GM12878 (cell line): ENCODE measurements around the gene RGS19. TPM values are rescaled to one million over a fixed set of nuclear protein-coding genes. Genes with fewer than 3 reads are reported as not detected.

ENCODE experiments used
- ATAC-seq: fragments of 200-7000 bp; cut with Tn5 transposase; 3 replicates; pipeline ENCODE4 v1.9.1; 2020; ENCODE audit warnings: mild to moderate bottlenecking, moderate library complexity
- BruUV-seq: library from RNA; stranded (reverse); fragments of 400-500 nt; replicated peaks from 2 replicates; lab custom pipeline; 2021; lab: Mats Ljungman, UMichigan
- CTCF ChIA-PET: fragments of 300-600 bp; sonication (Branson Sonifier 250); formaldehyde crosslinking; extraction: SDS; loops from one replicate; lab custom pipeline; 2021; ENCODE audit warnings: inconsistent platforms; lab: Yijun Ruan, JAX
- POLR2A ChIA-PET: fragments of 350-600 bp; formaldehyde crosslinking; extraction: SDS; loops from one replicate; lab custom pipeline; 2021; ENCODE audit warnings: inconsistent platforms; lab: Charles Lee
- RAD21 ChIA-PET: fragments of 300-600 bp; sonication (Branson Sonifier 250); formaldehyde crosslinking; loops from one replicate; lab custom pipeline; 2023; ENCODE audit warnings: antibody characterized with exemption; ENCODE audit not compliant: unreplicated experiment; lab: Charles Lee
- SMC1A ChIA-PET: fragments of 300-600 bp; sonication (Branson Sonifier 250); formaldehyde crosslinking; loops from one replicate; lab custom pipeline; 2023; ENCODE audit not compliant: unreplicated experiment, uncharacterized antibody; lab: Charles Lee
- DNase-seq: peaks from one replicate; pipeline ENCODE4 v3.0.0-alpha.2; 2011; ENCODE audit warnings: low read depth, low spot score
- FAIRE-seq: peaks from 3 replicates; lab custom pipeline; 2011; peaks lifted over from hg19 to GRCh38; lab: Jason Lieb, UNC
- H2AFZ ChIP-seq: 2 replicates; pipeline ENCODE4 v1.6.0; 2011; ENCODE audit warnings: low read depth, low read length, control low read depth; ENCODE audit not compliant: control insufficient read depth
- H3K27ac ChIP-seq: 2 replicates; pipeline ENCODE4 v1.5.1; 2011; ENCODE audit warnings: control low read depth; ENCODE audit not compliant: control insufficient read depth, insufficient read depth
- H3K27me3 ChIP-seq, 2 experiments: replicated peaks in 1 of 2; 2 replicates each; pipeline versions ENCODE4 v1.6.0 to v1.6.1; 2011; ENCODE audit warnings: low read length in 1 of 2; ENCODE audit not compliant: control insufficient read depth in 2 of 2, insufficient read depth in 2 of 2
- H3K36me3 ChIP-seq, 2 experiments: 2 replicates each; pipeline ENCODE4 v1.5.1; 2011; ENCODE audit warnings: low read length in 1 of 2; ENCODE audit not compliant: control insufficient read depth in 2 of 2, insufficient read depth in 2 of 2
- H3K4me1 ChIP-seq: 2 replicates; pipeline ENCODE4 v1.6.1; 2011; ENCODE audit warnings: mild to moderate bottlenecking, low read length, moderate library complexity, mixed read lengths; ENCODE audit not compliant: control insufficient read depth, insufficient read depth
- H3K4me2 ChIP-seq: 2 replicates; pipeline ENCODE4 v1.6.0; 2011; ENCODE audit warnings: control low read depth; ENCODE audit not compliant: control insufficient read depth, insufficient read depth
- H3K4me3 ChIP-seq: fragments of 200-600 bp; sonication (generic); 2 replicates; pipeline ENCODE4 v1.5.1; 2016
- H3K79me2 ChIP-seq: 2 replicates; pipeline ENCODE4 v1.6.0; 2011; ENCODE audit warnings: low read length; ENCODE audit not compliant: control insufficient read depth, insufficient read depth
- H3K9ac ChIP-seq: 2 replicates; pipeline ENCODE4 v1.8.0; 2011; ENCODE audit warnings: low read length, control low read depth, mixed read lengths; ENCODE audit not compliant: control insufficient read depth, insufficient read depth
- H3K9me3 ChIP-seq: replicated peaks from 3 replicates; pipeline ENCODE4 v1.5.1; 2011; ENCODE audit warnings: mild to moderate bottlenecking, low read length; ENCODE audit not compliant: control insufficient read depth, insufficient read depth
- H4K20me1 ChIP-seq: 2 replicates; pipeline ENCODE4 v1.6.0; 2011; ENCODE audit not compliant: control insufficient read depth, insufficient read depth
- DPF2 ChIP-seq: fragments of 450-650 bp; IDR thresholded peaks from 2 replicates; pipeline ENCODE4 v1.6.1; 2017; ENCODE audit warnings: mild to moderate bottlenecking
- NFYA ChIP-seq: IDR thresholded peaks from 2 replicates; pipeline ENCODE4 v1.6.1; 2011; ENCODE audit warnings: low read depth, mild to moderate bottlenecking, low read length, improper control_type of control experiment, borderline replicate concordance
- NFYB ChIP-seq: IDR thresholded peaks from 2 replicates; pipeline ENCODE4 v1.6.1; 2011; ENCODE audit warnings: low read depth, mild to moderate bottlenecking, low read length, improper control_type of control experiment, moderate library complexity; ENCODE audit not compliant: insufficient read depth
- RUNX3 ChIP-seq: IDR thresholded peaks from 2 replicates; pipeline ENCODE4 v1.6.1; 2012; ENCODE audit warnings: low read length, inconsistent platforms
- YY1 ChIP-seq: IDR thresholded peaks from 2 replicates; pipeline ENCODE4 v1.6.1; 2011; ENCODE audit warnings: low read depth, mild to moderate bottlenecking, low read length
- ZNF24 ChIP-seq: fragments of 450-650 bp; IDR thresholded peaks from 2 replicates; pipeline ENCODE4 v1.6.1; 2017; ENCODE audit warnings: antibody characterized with exemption, mild to moderate bottlenecking
- WGBS: methylation state at CpG from one replicate; pipeline ENCODE4 v1.1.6; 2016; ENCODE audit warnings: low lambda C conversion rate; ENCODE audit not compliant: insufficient replicate concordance, insufficient coverage; ENCODE audit errors: missing lambda C conversion rate; 5-methylcytosine and 5-hydroxymethylcytosine counted together
- in situ Hi-C: fragments of 300-500 bp; cut with MboI; formaldehyde crosslinking; loops from 9 replicates; pipeline ENCODE4 v1.14.3; 2018; ENCODE audit warnings: mixed read lengths
- intact Hi-C: fragments of 100-400 bp; cut with micrococcal nuclease; formaldehyde crosslinking; loops from one replicate; pipeline ENCODE4 v1.14.2; 2022; ENCODE audit not compliant: unreplicated experiment
- polyA plus RNA-seq, 11 experiments: library from polyadenylated mRNA; depleted of rRNA in 4 of 11; unstranded in 6 of 11; stranded (reverse) in 5 of 11; fragments of >200 nt; fragmentation: Nextera tagmentation in 4 of 11; fragmentation: Illumina TruSeq in 1 of 11; extraction: Ambion mirVana in 4 of 11; extraction: Trizol in 1 of 11; gene quantifications; 1 replicate in 1 of 11; 2 replicates in 10 of 11; pipeline versions ENCODE4 v1.2.1 to v1.2.3, GENCODE V29; 2011 to 2016; ENCODE audit warnings: inconsistent platforms in 2 of 11, missing spikeins in 2 of 11, low read depth in 1 of 11
- total RNA-seq, 4 experiments: library from RNA; depleted of rRNA in 3 of 4; stranded (reverse); fragments of >200 nt in 3 of 4; fragmentation: Illumina TruSeq in 1 of 4; extraction: Trizol in 1 of 4; gene quantifications; 2 replicates each; pipeline versions ENCODE4 v1.2.1 to v1.2.3, GENCODE V29; 2013 to 2021
- TF ChIP-seq, protein P1 (sequence below): fragments of 450-650 bp; IDR thresholded peaks from 2 replicates; pipeline ENCODE4 v1.6.1; 2017; ENCODE audit warnings: low read depth, mild to moderate bottlenecking, moderate library complexity
- TF ChIP-seq, protein P2 (sequence below): fragments of 450-650 bp; formaldehyde crosslinking; IDR thresholded peaks from 2 replicates; pipeline ENCODE4 v1.4.0; 2020; ENCODE audit warnings: mild to moderate bottlenecking, moderate library complexity
- TF ChIP-seq, protein P3 (sequence below): fragments of 150-350 bp; IDR thresholded peaks from 2 replicates; pipeline ENCODE4 v1.6.1; 2014; ENCODE audit warnings: mild to moderate bottlenecking, low read depth, low read length
- TF ChIP-seq, protein P4 (sequence below): IDR thresholded peaks from 2 replicates; pipeline ENCODE4 v1.6.1; 2011; ENCODE audit warnings: mild to moderate bottlenecking, low read depth, low read length, moderate library complexity; ENCODE audit not compliant: insufficient replicate concordance

RGS19 gene
- total and polyA plus RNA-seq, 10 of the 15 experiments (the other 5 are each of a cell fraction or from before 2014, with no cell fraction given), result 0.82 to 62.4 (median 39.8) TPM

DNA sequence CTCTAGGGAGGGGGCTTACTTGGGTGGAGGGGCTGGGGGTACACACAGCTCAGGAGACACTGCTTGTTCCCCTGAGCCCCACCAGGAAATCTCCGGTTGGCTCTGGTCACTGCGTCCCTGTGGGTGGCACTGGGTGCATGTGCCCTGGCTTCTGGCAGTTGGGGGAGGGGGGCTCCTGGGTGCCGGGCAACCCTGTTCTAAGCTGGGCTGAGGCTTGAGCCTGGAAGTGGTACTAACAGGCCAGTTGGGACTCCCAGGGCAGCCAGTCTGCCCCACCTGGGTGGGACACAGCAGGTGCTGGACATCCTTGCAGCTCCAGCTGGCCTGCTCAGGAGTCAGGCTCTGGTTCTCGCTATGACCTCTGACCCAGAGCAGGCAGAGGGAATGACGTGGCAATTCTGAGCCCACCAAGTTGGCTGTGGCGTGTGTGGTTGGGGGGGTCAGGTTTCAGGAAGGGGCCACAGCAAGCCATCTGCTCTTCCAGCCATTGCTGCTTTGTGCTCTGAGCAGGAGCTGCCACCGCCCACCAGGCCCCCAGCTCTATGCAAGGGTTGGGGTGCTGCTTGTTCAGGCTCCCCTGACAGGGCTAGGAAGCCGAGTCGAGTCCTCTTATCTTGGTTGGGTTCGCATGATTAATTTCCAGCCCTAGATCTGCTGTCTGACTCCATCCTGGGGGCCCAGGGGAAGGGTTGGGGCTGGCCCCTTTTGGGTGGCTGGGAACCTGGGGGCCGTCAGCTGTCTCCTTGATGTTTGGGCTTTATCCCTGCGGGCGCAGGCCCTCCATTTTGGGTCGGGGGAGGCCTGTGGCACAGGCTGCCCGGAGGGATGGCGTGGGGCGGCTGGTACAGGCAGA lies 42.7 kb downstream of the RGS19 start:
- BruUV-seq, result no TSS peak
- Histone ChIP-seq H3K27ac (peak overlapping the region; percentile 77), H3K4me3 (no peak overlapping the region), H3K4me1 (peaks cover 52% of the 10 kb centered on the region), H3K79me2 (peaks cover 4% of the 10 kb centered on the region), H4K20me1 (no peaks in the 10 kb centered on the region), H3K36me3 (peaks cover 6 to 14% of the 10 kb centered on the region in 2 experiments; a peak in 3 of 4 replicates), H3K27me3 (no peaks in the 10 kb centered on the region), H3K9ac (peak overlapping the region; percentile 64), H3K4me2 (peak overlapping the region; percentile 70), H2AFZ (no peak overlapping the region), H3K9me3 (no peaks in the 10 kb centered on the region)
- RAD21 ChIA-PET, result interaction anchor here (1.1 to 7.1 kb wide), 4 partner anchors 21 to 56 kb away, joined by 3 to 92 read pairs (median 4); partner anchors contain the start of genes OPRL1, PRPF6, RGS19 and SAMD10
- DNase-seq, result no peak
- in situ Hi-C loops (no loop called here), intact Hi-C loops (loop anchor here (2.0 kb wide), 1 partner anchor 24 kb away; no protein-coding TSS in a partner anchor)
- FAIRE-seq, result no peak
- CTCF ChIA-PET, result interaction anchor here (1.0 to 9.1 kb wide), 7 partner anchors 20 to 86 kb away, joined by 3 to 108 read pairs (median 4); partner anchors contain the start of genes PRPF6 and SAMD10
- POLR2A ChIA-PET, result interaction anchor here (0.5 to 7.2 kb wide), 9 partner anchors 18 to 115 kb away, joined by 3 to 63 read pairs (median 4); partner anchors contain the start of genes PRPF6 and SAMD10
- SMC1A ChIA-PET, result interaction anchor here (0.6 to 6.1 kb wide), 8 partner anchors 10 to 84 kb away, joined by 3 to 52 read pairs (median 3); partner anchors contain the start of genes PRPF6 and SAMD10
- ATAC-seq, result no peak
- WGBS, result 28% methylated on average over 17 of the region's 17 CpGs
- TF ChIP-seq, protein P1, sequence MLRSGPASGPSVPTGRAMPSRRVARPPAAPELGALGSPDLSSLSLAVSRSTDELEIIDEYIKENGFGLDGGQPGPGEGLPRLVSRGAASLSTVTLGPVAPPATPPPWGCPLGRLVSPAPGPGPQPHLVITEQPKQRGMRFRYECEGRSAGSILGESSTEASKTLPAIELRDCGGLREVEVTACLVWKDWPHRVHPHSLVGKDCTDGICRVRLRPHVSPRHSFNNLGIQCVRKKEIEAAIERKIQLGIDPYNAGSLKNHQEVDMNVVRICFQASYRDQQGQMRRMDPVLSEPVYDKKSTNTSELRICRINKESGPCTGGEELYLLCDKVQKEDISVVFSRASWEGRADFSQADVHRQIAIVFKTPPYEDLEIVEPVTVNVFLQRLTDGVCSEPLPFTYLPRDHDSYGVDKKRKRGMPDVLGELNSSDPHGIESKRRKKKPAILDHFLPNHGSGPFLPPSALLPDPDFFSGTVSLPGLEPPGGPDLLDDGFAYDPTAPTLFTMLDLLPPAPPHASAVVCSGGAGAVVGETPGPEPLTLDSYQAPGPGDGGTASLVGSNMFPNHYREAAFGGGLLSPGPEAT, result no peak
- TF ChIP-seq DPF2, result no peak; the same call in 1 of the 2 replicates
- TF ChIP-seq NFYA, result no peak
- TF ChIP-seq NFYB, result no peak
- TF ChIP-seq, protein P2, sequence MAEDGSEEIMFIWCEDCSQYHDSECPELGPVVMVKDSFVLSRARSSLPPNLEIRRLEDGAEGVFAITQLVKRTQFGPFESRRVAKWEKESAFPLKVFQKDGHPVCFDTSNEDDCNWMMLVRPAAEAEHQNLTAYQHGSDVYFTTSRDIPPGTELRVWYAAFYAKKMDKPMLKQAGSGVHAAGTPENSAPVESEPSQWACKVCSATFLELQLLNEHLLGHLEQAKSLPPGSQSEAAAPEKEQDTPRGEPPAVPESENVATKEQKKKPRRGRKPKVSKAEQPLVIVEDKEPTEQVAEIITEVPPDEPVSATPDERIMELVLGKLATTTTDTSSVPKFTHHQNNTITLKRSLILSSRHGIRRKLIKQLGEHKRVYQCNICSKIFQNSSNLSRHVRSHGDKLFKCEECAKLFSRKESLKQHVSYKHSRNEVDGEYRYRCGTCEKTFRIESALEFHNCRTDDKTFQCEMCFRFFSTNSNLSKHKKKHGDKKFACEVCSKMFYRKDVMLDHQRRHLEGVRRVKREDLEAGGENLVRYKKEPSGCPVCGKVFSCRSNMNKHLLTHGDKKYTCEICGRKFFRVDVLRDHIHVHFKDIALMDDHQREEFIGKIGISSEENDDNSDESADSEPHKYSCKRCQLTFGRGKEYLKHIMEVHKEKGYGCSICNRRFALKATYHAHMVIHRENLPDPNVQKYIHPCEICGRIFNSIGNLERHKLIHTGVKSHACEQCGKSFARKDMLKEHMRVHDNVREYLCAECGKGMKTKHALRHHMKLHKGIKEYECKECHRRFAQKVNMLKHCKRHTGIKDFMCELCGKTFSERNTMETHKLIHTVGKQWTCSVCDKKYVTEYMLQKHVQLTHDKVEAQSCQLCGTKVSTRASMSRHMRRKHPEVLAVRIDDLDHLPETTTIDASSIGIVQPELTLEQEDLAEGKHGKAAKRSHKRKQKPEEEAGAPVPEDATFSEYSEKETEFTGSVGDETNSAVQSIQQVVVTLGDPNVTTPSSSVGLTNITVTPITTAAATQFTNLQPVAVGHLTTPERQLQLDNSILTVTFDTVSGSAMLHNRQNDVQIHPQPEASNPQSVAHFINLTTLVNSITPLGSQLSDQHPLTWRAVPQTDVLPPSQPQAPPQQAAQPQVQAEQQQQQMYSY (CRISPR knock-in tag), result 0 out of 2 replicates have a peak, but pooled peaks have one; percentile 42
- TF ChIP-seq, protein P3, sequence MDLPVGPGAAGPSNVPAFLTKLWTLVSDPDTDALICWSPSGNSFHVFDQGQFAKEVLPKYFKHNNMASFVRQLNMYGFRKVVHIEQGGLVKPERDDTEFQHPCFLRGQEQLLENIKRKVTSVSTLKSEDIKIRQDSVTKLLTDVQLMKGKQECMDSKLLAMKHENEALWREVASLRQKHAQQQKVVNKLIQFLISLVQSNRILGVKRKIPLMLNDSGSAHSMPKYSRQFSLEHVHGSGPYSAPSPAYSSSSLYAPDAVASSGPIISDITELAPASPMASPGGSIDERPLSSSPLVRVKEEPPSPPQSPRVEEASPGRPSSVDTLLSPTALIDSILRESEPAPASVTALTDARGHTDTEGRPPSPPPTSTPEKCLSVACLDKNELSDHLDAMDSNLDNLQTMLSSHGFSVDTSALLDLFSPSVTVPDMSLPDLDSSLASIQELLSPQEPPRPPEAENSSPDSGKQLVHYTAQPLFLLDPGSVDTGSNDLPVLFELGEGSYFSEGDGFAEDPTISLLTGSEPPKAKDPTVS, result no peak
- TF ChIP-seq, protein P4, sequence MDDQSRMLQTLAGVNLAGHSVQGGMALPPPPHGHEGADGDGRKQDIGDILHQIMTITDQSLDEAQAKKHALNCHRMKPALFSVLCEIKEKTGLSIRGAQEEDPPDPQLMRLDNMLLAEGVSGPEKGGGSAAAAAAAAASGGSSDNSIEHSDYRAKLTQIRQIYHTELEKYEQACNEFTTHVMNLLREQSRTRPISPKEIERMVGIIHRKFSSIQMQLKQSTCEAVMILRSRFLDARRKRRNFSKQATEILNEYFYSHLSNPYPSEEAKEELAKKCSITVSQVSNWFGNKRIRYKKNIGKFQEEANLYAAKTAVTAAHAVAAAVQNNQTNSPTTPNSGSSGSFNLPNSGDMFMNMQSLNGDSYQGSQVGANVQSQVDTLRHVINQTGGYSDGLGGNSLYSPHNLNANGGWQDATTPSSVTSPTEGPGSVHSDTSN, result no peak
- TF ChIP-seq RUNX3, result no peak
- 0 out of 2 replicates have a peak, but pooled peaks have one; percentile 53 for TF ChIP-seq YY1
- no peak for TF ChIP-seq ZNF24
